Stimulated activated CD8-positive, alpha-beta memory T cell treated with anti-CD3 and anti-CD28 coated beads, Interleukin-4, amount 100 ng/mL, for 4 hours (primary cell): ENCODE measurements around the gene SPDYE2.
"Not testable (repeated sequence)": the region's sequence is repeated elsewhere in the genome, so short reads cannot be mapped to it uniquely, and the experiment has no call there.

Source experiments
- DNase-seq, 2 donors: peaks; one replicate each; pipeline ENCODE4 v3.0.0-alpha.2; 2020; ENCODE audit warnings: low read depth in 2 of 2, low spot score in 1 of 2

The SPDYE2 gene

GRCh38 chr7:102602317-102602716, 51.3 kb downstream of the SPDYE2 start:
- DNase-seq, result not testable (repeated sequence)

- DNase-seq, result not testable (repeated sequence)
Observed at GRCh38 chr7:102604431-102605145, 53.6 kb downstream of the SPDYE2 start.

DNA sequence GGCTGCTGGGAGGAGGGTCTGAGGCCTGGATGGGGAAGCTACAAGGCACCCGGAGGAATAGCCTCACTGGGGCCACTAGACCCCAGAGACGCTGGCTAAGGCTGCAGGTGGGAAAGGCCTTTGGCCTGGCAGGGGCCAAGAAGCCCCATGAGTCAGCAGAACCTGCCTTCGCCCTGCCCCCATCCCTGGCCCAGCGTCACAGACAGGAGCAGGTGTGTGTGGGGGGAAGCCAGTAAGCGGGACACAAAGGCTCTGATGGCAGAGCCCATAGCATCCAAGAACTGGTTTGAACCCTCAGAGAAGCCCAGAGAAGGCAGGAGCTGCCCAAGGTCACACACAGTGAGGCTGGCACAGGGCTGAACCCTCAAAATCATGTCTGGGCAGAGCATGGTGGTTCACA, 55.8 kb downstream of the SPDYE2 start:
- DNase-seq, result not testable (repeated sequence)

DNA sequence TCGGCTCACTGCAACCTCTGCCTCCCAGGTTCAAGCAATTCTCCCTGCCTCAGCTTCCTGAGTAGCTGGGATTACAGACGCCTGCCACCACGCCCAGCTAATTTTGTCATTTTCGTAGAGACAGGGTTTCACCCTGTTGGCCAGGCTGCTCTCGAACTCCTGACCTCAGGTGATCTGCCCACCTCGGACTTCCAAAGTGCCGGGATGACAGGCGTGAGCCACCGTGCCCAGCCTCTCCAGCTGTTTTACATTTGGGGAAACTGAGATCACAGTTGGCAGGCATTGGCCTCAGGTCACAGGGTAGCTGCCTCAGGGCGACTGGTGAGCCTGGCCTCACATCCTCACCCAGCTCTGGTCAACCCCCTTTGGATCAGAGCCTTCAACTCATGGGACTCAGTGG, 58.7 kb downstream of the SPDYE2 start:
- not testable (repeated sequence) for DNase-seq

DNA sequence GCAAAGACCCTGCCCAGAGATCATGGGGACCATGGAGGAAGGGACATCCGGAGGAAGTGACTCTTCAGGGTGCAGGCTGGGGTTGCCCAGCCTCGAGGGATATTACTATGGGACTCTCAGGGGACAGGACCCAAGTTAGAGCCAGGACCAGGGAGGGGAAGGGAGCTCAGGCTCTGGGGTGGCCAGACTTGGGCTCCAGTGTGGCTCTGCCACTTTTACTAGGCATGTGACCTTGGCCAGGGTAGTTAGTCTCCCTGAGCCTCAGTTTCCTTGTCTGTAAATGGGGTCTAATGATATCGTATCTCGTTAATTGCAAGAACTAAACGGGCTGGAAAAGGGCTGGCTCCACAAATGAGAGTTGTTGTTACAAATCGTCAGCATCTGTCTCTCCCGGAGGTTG, 59.4 kb downstream of the SPDYE2 start:
- not testable (repeated sequence) for DNase-seq

- DNase-seq, result not testable (repeated sequence)
Observed at GRCh38 chr7:102611013-102611674, 60.1 kb downstream of the SPDYE2 start.

GRCh38 chr7:102611675-102612325, 60.8 kb downstream of the SPDYE2 start:
- DNase-seq, result not testable (repeated sequence)
